Endodermal cell (in vitro differentiated cells): ENCODE data around the gene CTSV. TPM values are rescaled to one million over a fixed set of nuclear protein-coding genes. Genes with fewer than 3 reads are reported as not detected.

ENCODE experiments used
- DNase-seq: peaks from one replicate; pipeline ENCODE4 v3.0.0-alpha.2; 2017
- H3K27ac ChIP-seq: 2 replicates; pipeline ENCODE4 v1.5.1; 2013; ENCODE audit warnings: mild to moderate bottlenecking, low read depth, low read length, moderate library complexity
- H3K27me3 ChIP-seq: 2 replicates; pipeline ENCODE4 v1.6.1; 2013; ENCODE audit warnings: mild to moderate bottlenecking, low read length, moderate library complexity; ENCODE audit not compliant: insufficient read depth, control insufficient read depth, poor library complexity, severe bottlenecking
- H3K36me3 ChIP-seq: 2 replicates; pipeline ENCODE4 v1.7.0; 2013; ENCODE audit warnings: mild to moderate bottlenecking, low read length, moderate library complexity; ENCODE audit not compliant: control insufficient read depth, insufficient read depth
- H3K4me1 ChIP-seq: one replicate; pipeline ENCODE4 v1.7.0; 2013; ENCODE audit warnings: low read length; ENCODE audit not compliant: control insufficient read depth, insufficient read depth
- H3K4me3 ChIP-seq: 2 replicates; pipeline ENCODE4 v1.5.1; 2013; ENCODE audit warnings: mild to moderate bottlenecking, low read length, moderate library complexity
- H3K9ac ChIP-seq: 2 replicates; pipeline ENCODE4 v1.6.1; 2013; ENCODE audit warnings: mild to moderate bottlenecking, low read length, moderate library complexity; ENCODE audit not compliant: poor library complexity, severe bottlenecking; ENCODE audit errors: extremely low read depth
- H3K9me3 ChIP-seq: 2 replicates; pipeline ENCODE4 v1.6.1; 2013; ENCODE audit warnings: mild to moderate bottlenecking, low read length, moderate library complexity; ENCODE audit not compliant: control insufficient read depth
- H3K27ac Mint-ChIP-seq: 2 replicates; pipeline ENCODE4 v1.8.0; 2020; ENCODE audit warnings: mixed read lengths
- H3K27me3 Mint-ChIP-seq: 2 replicates; pipeline ENCODE4 v1.8.0; 2021; ENCODE audit warnings: mild to moderate bottlenecking, mixed read lengths; ENCODE audit not compliant: insufficient read depth
- H3K36me3 Mint-ChIP-seq: 2 replicates; pipeline ENCODE4 v1.8.0; 2020; ENCODE audit warnings: low read depth, mixed read lengths
- H3K4me1 Mint-ChIP-seq: 2 replicates; pipeline ENCODE4 v1.8.0; 2020; ENCODE audit warnings: mixed read lengths
- H3K4me3 Mint-ChIP-seq: 2 replicates; pipeline ENCODE4 v1.8.0; 2020; ENCODE audit warnings: mild to moderate bottlenecking, moderate library complexity, mixed read lengths
- H3K9me3 Mint-ChIP-seq: 2 replicates; pipeline ENCODE4 v1.8.0; 2020; ENCODE audit warnings: mild to moderate bottlenecking, mixed read lengths
- CTCF ChIP-seq: fragments of 200-600 bp; sonication (generic); conservative IDR thresholded peaks from 2 replicates; pipeline ENCODE4 v1.5.0; 2021; ENCODE audit warnings: antibody characterized with exemption, mild to moderate bottlenecking
- WGBS, 2 experiments: methylation state at CpG; one replicate each; pipeline versions ENCODE4 v1.1.5 to v1.1.7; 2013; ENCODE audit warnings: missing lambda C conversion rate in 2 of 2, mixed read lengths in 1 of 2; ENCODE audit not compliant: insufficient coverage in 1 of 2, insufficient read length in 1 of 2; 5-methylcytosine and 5-hydroxymethylcytosine counted together
- total RNA-seq, 2 donors: library from RNA; stranded (reverse); fragmentation: NEBNext Ultra II Directional in 1 of 2; extraction: Animal tissue kit (Norgen Biotek cat#: 25700) in 1 of 2; gene quantifications; 2 replicates in 1 of 2; 3 replicates in 1 of 2; pipeline ENCODE4 v1.2.1, GENCODE V29; 2021

CTSV gene
- total RNA-seq, 2 donors from 2014 or later, result 294 to 319 TPM

- no peak overlapping the region for H3K4me3 ChIP-seq
- no peak for TF ChIP-seq CTCF
Observed at GRCh38 chr9:97076238-97076637, 37.3 kb upstream of the CTSV start.

GRCh38 chr9:97075289-97075985 is 36.5 kb upstream of the CTSV start:
- no peaks in the 10 kb centered on the region for H3K36me3 ChIP-seq
- H3K4me1 ChIP-seq, result no peaks in the 10 kb centered on the region
- H3K4me3 ChIP-seq, result no peak overlapping the region
- no peaks in the 10 kb centered on the region for H3K36me3 Mint-ChIP-seq
- H3K9me3 Mint-ChIP-seq, result no peaks in the 10 kb centered on the region
- no peak for DNase-seq
- peaks cover 20% of the 10 kb centered on the region for H3K27me3 Mint-ChIP-seq
- no peak overlapping the region for H3K27ac ChIP-seq
- H3K27ac Mint-ChIP-seq, result no peak overlapping the region
- peaks cover 40% of the 10 kb centered on the region for H3K4me1 Mint-ChIP-seq
- WGBS, 2 experiments, result 70 to 87% methylated on average over 5 to 6 of the region's 6 CpGs
- H3K9ac ChIP-seq, result no peak overlapping the region
- no peaks in the 10 kb centered on the region for H3K9me3 ChIP-seq
- H3K4me3 Mint-ChIP-seq, result no peak overlapping the region
- no peaks in the 10 kb centered on the region for H3K27me3 ChIP-seq
- no peak for TF ChIP-seq CTCF

More at GRCh38 chr9:97076238-97076637, 37.3 kb upstream of the CTSV start:
- Mint-ChIP-seq H3K36me3 (no peaks in the 10 kb centered on the region), H3K27me3 (peaks cover 23% of the 10 kb centered on the region), H3K4me1 (peaks cover 42% of the 10 kb centered on the region), H3K27ac (no peak overlapping the region), H3K4me3 (no peak overlapping the region), H3K9me3 (no peaks in the 10 kb centered on the region)
- 83 to 84% methylated on average over 4 to 11 of the region's 11 CpGs for WGBS, 2 experiments
- H3K36me3 ChIP-seq, result no peaks in the 10 kb centered on the region
- no peak overlapping the region for H3K9ac ChIP-seq
- no peak overlapping the region for H3K27ac ChIP-seq
- DNase-seq, result no peak
- H3K9me3 ChIP-seq, result no peaks in the 10 kb centered on the region
- H3K27me3 ChIP-seq, result no peaks in the 10 kb centered on the region
- H3K4me1 ChIP-seq, result no peaks in the 10 kb centered on the region

- Histone ChIP-seq H3K4me3 (no peak overlapping the region), H3K4me1 (no peaks in the 10 kb centered on the region), H3K9ac (no peak overlapping the region), H3K27me3 (no peaks in the 10 kb centered on the region), H3K9me3 (no peaks in the 10 kb centered on the region), H3K36me3 (no peaks in the 10 kb centered on the region), H3K27ac (no peak overlapping the region)
- Mint-ChIP-seq H3K27me3 (peaks cover 14% of the 10 kb centered on the region), H3K36me3 (no peaks in the 10 kb centered on the region), H3K4me1 (peaks cover 29% of the 10 kb centered on the region), H3K27ac (peak overlapping the region; percentile 48), H3K9me3 (no peaks in the 10 kb centered on the region), H3K4me3 (no peak overlapping the region)
- no peak for TF ChIP-seq CTCF
- WGBS, 2 experiments, result 100% methylated on average over 1 of the region's 1 CpG; no CpG with 5 or more reads in 1 of the 2 experiments
- no peak for DNase-seq
Observed at GRCh38 chr9:97073506-97073905, 34.6 kb upstream of the CTSV start.
